Natural killer cell (primary cell): ENCODE data around the gene NPLOC4. TPM values are rescaled to one million over a fixed set of nuclear protein-coding genes. Genes with fewer than 3 reads are reported as not detected.

Experiments
- ATAC-seq, 3 donors: fragments of 150-1000 bp in 2 of 3; fragments of 200-7000 bp in 1 of 3; cut with Tn5 transposase; 1 replicate in 1 of 3; 2 replicates in 2 of 3; pipeline ENCODE4 v1.10.0; 2021; ENCODE audit warnings: mild to moderate bottlenecking in 2 of 3, moderate library complexity in 2 of 3
- DNase-seq, 2 donors: peaks; one replicate each; pipeline versions ENCODE4 v3.0.0 to v3.0.0-alpha.2; 2013 to 2021; ENCODE audit warnings: mixed read lengths in 1 of 2
- H3K27ac ChIP-seq: one replicate; pipeline ENCODE4 v1.5.1; 2013; ENCODE audit warnings: mild to moderate bottlenecking, low read length
- H3K27me3 ChIP-seq: one replicate; pipeline ENCODE4 v1.6.1; 2013; ENCODE audit warnings: low read length; ENCODE audit not compliant: control insufficient read depth, insufficient read depth
- H3K36me3 ChIP-seq: one replicate; pipeline ENCODE4 v1.6.1; 2013; ENCODE audit warnings: low read length; ENCODE audit not compliant: control insufficient read depth, insufficient read depth
- H3K4me1 ChIP-seq: one replicate; pipeline ENCODE4 v1.6.1; 2013; ENCODE audit warnings: low read length; ENCODE audit not compliant: control insufficient read depth, insufficient read depth
- H3K4me3 ChIP-seq: one replicate; pipeline ENCODE4 v1.5.1; 2013; ENCODE audit warnings: low read length
- H3K9me3 ChIP-seq: one replicate; pipeline ENCODE4 v1.6.1; 2013; ENCODE audit warnings: low read length; ENCODE audit not compliant: control insufficient read depth, insufficient read depth
- H3K27ac Mint-ChIP-seq, 2 donors: one replicate each; pipeline ENCODE4 v1.8.0; 2022; ENCODE audit warnings: mild to moderate bottlenecking in 2 of 2, mixed read lengths in 2 of 2, moderate library complexity in 1 of 2
- H3K27me3 Mint-ChIP-seq, 2 donors: one replicate each; pipeline ENCODE4 v1.8.0; 2022; ENCODE audit warnings: low read depth in 2 of 2, mixed read lengths in 2 of 2
- H3K36me3 Mint-ChIP-seq: one replicate; pipeline ENCODE4 v1.8.0; 2022; ENCODE audit warnings: mixed read lengths
- H3K4me1 Mint-ChIP-seq, 2 donors: one replicate each; pipeline ENCODE4 v1.8.0; 2022; ENCODE audit warnings: mixed read lengths in 2 of 2
- H3K4me3 Mint-ChIP-seq: one replicate; pipeline ENCODE4 v1.8.0; 2022; ENCODE audit warnings: mild to moderate bottlenecking, moderate library complexity, mixed read lengths
- H3K9me3 Mint-ChIP-seq, 2 donors: one replicate each; pipeline ENCODE4 v1.8.0; 2022; ENCODE audit warnings: mixed read lengths in 2 of 2
- WGBS: methylation state at CpG from one replicate; pipeline ENCODE4 v1.1.7; 2013; ENCODE audit warnings: missing lambda C conversion rate; ENCODE audit not compliant: insufficient coverage; 5-methylcytosine and 5-hydroxymethylcytosine counted together
- intact Hi-C: fragments of 100-400 bp; cut with micrococcal nuclease; formaldehyde crosslinking; loops from one replicate; pipeline ENCODE4 v1.14.2; 2022
- total RNA-seq, 4 donors: library from RNA; stranded (reverse); fragments of 120-200 nt in 1 of 4; gene quantifications; one replicate each; pipeline versions ENCODE4 v1.2.3 to v1.2.4, GENCODE V29; 2013 to 2022
- TF ChIP-seq, protein P1 (sequence below): fragments of 200-600 bp; IDR thresholded peaks from one replicate; pipeline ENCODE4 v1.8.0; 2022; ENCODE audit warnings: antibody characterized with exemption

Gene NPLOC4
- total RNA-seq, 3 donors from 2014 or later (not counting 1 experiment from before 2014, with no cell fraction given): 96.2 to 117 (median 99.1) TPM

DNA sequence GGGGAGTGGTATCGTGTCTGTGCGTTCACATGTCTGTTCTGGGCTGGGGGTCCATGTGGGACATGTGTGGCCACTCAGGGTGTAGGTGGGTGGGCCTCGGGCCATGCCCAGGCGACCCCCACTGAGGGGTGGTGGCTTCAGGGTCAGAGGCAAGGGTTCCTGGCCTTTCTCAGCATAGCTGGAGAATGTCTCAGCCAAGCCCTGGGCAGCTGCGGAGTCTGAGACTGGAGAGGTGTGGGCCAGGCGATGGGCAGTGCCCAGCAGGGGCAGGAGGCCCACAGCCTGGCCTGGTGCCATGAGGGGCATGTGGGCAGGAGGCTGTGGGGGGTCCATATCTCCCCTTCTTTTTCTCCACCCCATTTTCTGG, 107.5 kb downstream of the NPLOC4 start:
- 89% methylated on average over 6 of the region's 6 CpGs for WGBS
- peaks cover 0 to 12% of the 10 kb centered on the region in 2 donors for H3K4me1 Mint-ChIP-seq

DNA sequence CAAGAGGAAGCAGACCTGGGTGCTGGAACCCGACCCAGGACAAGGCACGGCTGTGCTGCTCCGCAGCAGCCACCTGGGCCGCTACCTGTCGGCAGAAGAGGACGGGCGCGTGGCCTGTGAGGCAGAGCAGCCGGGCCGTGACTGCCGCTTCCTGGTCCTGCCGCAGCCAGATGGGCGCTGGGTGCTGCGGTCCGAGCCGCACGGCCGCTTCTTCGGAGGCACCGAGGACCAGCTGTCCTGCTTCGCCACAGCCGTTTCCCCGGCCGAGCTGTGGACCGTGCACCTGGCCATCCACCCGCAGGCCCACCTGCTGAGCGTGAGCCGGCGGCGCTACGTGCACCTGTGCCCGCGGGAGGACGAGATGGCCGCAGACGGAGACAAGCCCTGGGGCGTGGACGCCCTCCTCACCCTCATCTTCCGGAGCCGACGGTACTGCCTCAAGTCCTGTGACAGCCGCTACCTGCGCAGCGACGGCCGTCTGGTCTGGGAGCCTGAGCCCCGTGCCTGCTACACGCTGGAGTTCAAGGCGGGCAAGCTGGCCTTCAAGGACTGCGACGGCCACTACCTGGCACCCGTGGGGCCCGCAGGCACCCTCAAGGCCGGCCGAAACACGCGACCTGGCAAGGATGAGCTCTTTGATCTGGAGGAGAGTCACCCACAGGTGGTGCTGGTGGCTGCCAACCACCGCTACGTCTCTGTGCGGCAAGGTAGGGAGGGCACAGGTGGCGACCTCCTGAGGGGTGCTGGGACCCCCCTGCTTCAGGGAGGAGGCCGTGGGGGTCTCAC, 108.1 kb downstream of the NPLOC4 start:
- peaks cover 0 to 8% of the 10 kb centered on the region in 2 donors for H3K4me1 Mint-ChIP-seq
- peaks cover 8% of the 10 kb centered on the region for H3K27me3 ChIP-seq
- H3K36me3 ChIP-seq: no peaks in the 10 kb centered on the region
- no peak overlapping the region for H3K27ac Mint-ChIP-seq
- no peaks in the 10 kb centered on the region for H3K36me3 Mint-ChIP-seq
- H3K27ac ChIP-seq: no peak overlapping the region
- no peaks in the 10 kb centered on the region for H3K9me3 Mint-ChIP-seq
- H3K4me3 ChIP-seq: no peak overlapping the region
- peaks cover 10% of the 10 kb centered on the region for H3K4me1 ChIP-seq
- peaks cover 0 to 2% of the 10 kb centered on the region in 2 donors for H3K27me3 Mint-ChIP-seq
- WGBS: 93% methylated on average over 62 of the region's 62 CpGs
- no peaks in the 10 kb centered on the region for H3K9me3 ChIP-seq
- no peak overlapping the region for H3K4me3 Mint-ChIP-seq
- intact Hi-C loops: no loop called here
- ATAC-seq: no peak
- no peak for DNase-seq
- TF ChIP-seq, protein P1, sequence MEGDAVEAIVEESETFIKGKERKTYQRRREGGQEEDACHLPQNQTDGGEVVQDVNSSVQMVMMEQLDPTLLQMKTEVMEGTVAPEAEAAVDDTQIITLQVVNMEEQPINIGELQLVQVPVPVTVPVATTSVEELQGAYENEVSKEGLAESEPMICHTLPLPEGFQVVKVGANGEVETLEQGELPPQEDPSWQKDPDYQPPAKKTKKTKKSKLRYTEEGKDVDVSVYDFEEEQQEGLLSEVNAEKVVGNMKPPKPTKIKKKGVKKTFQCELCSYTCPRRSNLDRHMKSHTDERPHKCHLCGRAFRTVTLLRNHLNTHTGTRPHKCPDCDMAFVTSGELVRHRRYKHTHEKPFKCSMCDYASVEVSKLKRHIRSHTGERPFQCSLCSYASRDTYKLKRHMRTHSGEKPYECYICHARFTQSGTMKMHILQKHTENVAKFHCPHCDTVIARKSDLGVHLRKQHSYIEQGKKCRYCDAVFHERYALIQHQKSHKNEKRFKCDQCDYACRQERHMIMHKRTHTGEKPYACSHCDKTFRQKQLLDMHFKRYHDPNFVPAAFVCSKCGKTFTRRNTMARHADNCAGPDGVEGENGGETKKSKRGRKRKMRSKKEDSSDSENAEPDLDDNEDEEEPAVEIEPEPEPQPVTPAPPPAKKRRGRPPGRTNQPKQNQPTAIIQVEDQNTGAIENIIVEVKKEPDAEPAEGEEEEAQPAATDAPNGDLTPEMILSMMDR: no peak

More for the DNA sequence above, 107.5 kb downstream of the NPLOC4 start:
- peaks cover 16% of the 10 kb centered on the region for H3K4me1 ChIP-seq
- H3K9me3 ChIP-seq: no peaks in the 10 kb centered on the region
- ATAC-seq (no peak), DNase-seq (no peak)
- no peak overlapping the region for H3K27ac ChIP-seq
- Mint-ChIP-seq H3K27ac (no peak overlapping the region), H3K36me3 (no peaks in the 10 kb centered on the region), H3K9me3 (no peaks in the 10 kb centered on the region), H3K4me3 (no peak overlapping the region), H3K27me3 (peaks cover 0 to 2% of the 10 kb centered on the region in 2 donors)
- H3K36me3 ChIP-seq: no peaks in the 10 kb centered on the region
- peaks cover 3% of the 10 kb centered on the region for H3K27me3 ChIP-seq
- no peak overlapping the region for H3K4me3 ChIP-seq
- intact Hi-C loops: no loop called here
- TF ChIP-seq, protein P1: no peak

DNA sequence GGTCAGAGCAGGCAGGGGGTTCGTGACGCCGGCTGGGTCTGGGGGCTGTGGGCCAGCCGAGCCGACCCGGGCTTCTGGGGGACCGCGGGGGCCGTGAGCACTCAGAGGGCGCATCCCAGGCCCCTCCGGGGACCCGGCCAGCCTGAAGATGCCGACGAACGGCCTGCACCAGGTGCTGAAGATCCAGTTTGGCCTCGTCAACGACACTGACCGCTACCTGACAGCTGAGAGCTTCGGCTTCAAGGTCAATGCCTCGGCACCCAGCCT, 108.6 kb downstream of the NPLOC4 start:
- Mint-ChIP-seq H3K4me3 (no peak overlapping the region), H3K36me3 (no peaks in the 10 kb centered on the region), H3K9me3 (no peaks in the 10 kb centered on the region), H3K27me3 (peaks cover 0 to 2% of the 10 kb centered on the region in 2 donors), H3K27ac (no peak overlapping the region), H3K4me1 (peaks cover 0 to 3% of the 10 kb centered on the region in 2 donors)
- Histone ChIP-seq H3K4me1 (peaks cover 6% of the 10 kb centered on the region), H3K36me3 (no peaks in the 10 kb centered on the region), H3K27ac (no peak overlapping the region), H3K4me3 (no peak overlapping the region), H3K9me3 (no peaks in the 10 kb centered on the region), H3K27me3 (peaks cover 12% of the 10 kb centered on the region)
- ATAC-seq (no peak), DNase-seq (no peak)
- intact Hi-C loops: no loop called here
- TF ChIP-seq, protein P1: no peak
- 74% methylated on average over 20 of the region's 20 CpGs for WGBS
